NCI-H1436 (cell line): ENCODE results near the gene COX8C.

ENCODE experiments used
- DNase-seq: peaks from one replicate; lab custom pipeline; 2025; lab: John Stamatoyannopoulos, UW

Gene COX8C

DNA sequence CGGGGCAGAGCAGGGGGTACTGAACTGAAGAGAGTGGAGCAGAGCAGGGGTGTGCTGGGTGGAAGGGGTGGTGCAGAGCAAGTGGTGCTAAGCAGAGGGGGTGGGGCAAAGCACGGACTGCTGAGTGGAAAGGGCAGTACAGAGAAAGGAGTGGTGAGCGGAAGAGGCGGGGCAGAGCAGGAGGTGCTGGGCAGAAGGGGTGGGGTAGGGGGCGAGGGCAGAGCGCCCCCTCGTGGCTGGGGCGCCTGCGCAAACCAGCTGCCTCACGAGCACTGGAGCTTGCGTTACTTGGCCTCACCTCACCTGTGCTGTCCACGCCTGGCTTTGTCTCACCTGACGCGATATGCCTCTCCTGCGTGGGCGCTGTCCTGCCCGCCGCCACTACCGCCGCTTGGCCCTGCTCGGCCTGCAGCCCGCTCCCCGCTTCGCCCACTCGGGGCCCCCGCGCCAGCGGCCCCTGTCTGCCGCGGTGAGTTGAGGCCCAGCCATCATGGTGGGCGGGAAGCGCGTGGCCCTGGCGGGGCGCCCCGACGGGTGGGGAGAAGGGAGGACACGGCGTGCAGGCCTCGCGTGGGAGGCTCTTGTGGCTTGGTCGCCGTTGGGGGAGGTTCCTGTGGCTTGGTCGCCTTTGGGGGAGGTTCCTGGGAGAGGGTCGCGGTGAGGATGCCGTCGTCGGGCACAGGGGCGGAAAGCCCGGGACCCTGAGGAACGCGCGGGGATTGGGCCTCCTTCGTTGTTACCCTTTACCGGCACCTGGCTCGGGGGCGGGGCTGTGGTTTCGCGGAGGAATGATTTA, at the start of gene COX8C:
TSS of gene COX8C (plus strand) at position 257 of the 796 bp plus-strand sequence. CDS start at position 344, 87 bp downstream.
- DNase-seq, result no peak

- DNase-seq, result no peak
These were observed 47.6 kb upstream of the COX8C start for GRCh38 chr14:93299416-93299815.

DNA sequence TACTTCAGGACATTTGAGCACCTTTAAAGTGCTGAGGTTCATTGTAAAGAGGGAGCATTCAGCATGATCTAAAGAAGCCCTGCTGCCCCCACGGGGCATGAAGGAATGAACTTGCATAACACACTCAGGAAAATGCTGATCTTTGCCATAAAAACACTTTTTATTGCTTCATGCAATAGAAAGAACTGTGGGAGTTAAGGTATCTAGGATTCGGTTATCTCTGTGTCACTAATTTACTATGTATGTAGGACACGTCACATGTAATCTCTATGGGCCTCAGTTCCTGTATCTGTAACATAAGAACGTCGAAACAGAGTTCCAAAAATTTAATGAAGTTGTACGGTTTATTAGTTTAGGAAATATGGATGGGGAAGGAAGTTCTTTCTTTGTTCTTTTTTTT, 47.1 kb upstream of the COX8C start:
- no peak for DNase-seq

GRCh38 chr14:93301821-93302447, 45.0 kb upstream of the COX8C start:
- no peak for DNase-seq

DNA sequence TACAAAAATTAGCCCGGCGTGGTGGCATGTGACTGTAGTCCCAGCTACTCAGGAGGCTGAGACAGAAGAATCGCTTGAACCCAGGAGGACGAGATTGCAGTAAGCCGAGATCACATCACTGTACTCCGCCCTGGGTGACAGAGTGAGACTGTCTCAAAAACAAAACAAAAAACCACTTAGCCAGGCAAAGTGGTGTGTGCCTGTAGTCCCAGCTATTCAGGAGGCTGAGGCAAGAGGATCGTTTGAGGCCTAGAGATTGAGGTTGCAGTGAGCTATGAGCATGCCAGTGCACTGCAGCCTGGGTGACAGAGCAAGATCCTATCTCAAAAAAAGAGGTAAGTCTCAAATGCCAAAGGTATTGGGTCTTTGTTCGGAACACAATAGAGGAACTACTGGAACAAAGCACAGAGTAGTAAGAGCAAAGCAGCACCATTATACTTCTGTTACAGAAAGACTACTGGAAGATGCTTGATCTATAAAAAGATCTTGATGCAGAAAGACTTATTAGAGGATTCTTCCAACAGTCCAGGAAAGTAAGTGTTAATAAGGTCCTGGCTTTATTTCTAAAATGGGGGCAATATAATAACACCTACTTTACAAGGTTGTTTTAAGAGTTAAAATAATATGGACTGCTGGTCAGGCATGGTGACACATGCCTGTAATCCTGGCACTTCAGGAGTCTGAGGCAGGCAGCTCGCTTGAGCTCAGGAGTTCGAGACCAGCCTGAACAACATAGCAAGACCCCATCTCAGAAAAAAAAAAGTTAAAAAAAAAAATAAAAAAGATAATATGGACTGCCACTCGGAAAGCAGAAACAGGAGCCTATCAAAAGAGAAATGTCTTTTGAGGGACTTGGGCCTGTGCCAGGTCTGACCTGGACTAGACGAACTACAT, 44.0 kb upstream of the COX8C start:
- no peak for DNase-seq

- DNase-seq, result no peak
These were observed 43.3 kb upstream of the COX8C start for GRCh38 chr14:93303659-93304058.

- DNase-seq, result no peak
These were observed 42.2 kb upstream of the COX8C start for GRCh38 chr14:93304771-93305170.

DNA sequence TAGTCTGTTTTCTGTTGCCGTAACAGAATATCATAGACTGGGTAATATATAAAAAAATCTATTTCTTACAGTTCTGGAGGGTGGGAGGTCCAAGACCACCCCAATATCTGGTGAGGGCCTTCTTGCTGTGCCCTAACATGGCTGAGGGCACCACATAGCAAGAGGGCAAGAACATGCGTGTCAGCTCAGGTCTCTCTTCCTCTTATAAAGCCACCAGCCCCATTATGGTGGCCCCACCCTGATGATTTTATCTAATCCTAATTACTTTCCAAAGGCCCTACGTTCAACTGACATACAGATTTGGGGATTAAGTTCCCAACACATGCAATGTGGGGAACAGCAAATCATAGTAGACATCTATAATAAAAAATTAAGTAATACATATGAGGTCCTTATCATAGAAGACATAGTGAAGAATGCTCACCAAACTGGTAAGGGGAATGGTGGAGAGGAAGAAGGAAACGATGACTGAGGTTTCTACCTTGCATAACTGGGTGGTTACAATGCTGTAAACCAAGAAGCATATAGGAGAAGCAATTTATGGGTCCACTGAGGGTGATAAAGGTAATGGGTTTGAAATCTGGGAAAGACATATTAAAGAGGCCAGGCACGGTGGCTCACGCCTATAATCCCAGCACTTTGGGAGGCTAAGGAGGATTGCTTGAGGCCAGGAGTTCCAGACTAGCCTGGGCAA, 41.1 kb upstream of the COX8C start:
- no peak for DNase-seq

DNA sequence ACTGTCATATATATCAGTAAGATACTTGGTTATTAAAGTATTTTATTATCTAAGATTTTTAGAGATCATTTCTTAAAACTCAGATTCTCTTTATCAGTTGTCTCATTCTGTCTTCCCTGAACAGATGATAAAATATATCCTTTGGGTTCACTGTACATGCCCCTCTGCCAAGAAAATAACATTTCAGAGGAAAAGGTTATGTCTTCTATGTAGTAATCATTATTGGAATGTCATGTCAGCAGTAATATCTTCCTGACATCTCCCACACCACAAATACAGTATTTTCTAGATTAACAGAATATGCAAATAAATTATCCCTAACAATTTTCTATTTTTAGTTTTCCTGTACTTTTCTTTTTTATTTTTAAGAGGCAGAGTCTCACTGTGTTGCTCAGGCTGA, 40.2 kb upstream of the COX8C start:
- DNase-seq, result no peak

GRCh38 chr14:93308686-93309345, 38.2 kb upstream of the COX8C start:
- DNase-seq, result no peak

DNA sequence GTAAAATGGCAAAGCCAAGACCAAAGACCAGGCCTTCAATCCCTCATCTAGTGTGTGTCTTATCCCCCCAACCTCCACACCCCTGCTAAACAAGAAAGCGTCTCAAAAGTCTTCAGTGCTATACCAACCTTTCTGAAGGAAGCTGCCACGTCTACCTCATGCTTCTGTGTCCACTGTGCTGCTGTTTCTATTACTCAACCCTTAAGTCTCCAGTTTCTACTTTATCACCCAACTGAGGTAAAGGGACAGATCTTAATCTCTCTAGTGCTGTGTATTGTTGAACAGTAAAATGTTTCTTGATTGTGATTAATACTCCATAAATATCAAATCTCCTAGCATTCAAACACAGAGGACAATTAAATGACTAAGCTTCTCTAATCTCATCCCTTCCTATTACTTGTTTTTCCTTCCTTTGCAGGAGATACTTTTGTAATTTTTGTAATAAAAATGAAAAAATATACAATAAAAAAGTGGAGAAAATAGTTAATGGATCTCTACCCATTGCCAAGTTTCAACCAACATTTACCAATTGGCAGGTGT, 37.5 kb upstream of the COX8C start:
- DNase-seq, result no peak

- DNase-seq, result no peak
These were observed 35.9 kb upstream of the COX8C start for GRCh38 chr14:93311082-93311481.

DNA sequence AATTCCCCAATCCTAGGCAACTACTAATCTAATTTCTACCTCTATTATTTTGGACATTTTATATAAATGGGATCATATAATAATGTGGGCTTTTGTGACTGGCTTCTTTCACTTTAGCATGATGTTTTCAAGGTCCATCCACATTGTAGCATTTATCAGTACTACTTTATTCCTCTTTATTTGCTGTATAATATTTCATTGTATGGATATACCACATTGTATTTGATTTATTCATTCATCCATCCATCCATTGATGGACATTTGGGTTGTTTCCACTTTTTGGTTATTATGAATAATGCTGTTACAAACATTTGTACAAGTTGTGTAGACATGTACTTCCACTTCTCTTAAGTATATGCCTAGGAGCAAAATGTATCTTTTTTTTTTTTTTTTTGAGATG, 31.4 kb upstream of the COX8C start:
- DNase-seq, result no peak

DNA sequence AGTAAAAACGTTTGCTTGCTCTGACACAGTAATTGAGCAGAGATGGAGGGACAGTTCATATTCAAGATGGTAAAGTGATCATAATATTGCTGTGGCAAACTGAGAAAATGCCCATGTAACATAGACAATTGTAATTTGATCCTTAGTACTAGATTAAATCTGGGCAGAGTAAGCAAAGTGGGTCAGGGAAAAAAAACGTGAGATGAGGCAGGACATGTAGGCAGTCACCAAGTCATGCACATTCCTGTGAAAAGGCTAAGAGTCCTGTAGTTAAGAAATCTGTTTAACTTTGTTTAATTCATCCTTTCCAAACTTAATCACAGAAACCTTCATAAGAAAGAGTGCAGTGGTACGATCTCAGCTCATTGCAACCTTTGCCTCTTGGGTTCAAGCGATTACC, 30.3 kb upstream of the COX8C start:
- DNase-seq, result no peak

GRCh38 chr14:93317210-93317874, 29.6 kb upstream of the COX8C start:
- DNase-seq, result no peak

GRCh38 chr14:93317875-93318807, 28.8 kb upstream of the COX8C start:
- no peak for DNase-seq

DNA sequence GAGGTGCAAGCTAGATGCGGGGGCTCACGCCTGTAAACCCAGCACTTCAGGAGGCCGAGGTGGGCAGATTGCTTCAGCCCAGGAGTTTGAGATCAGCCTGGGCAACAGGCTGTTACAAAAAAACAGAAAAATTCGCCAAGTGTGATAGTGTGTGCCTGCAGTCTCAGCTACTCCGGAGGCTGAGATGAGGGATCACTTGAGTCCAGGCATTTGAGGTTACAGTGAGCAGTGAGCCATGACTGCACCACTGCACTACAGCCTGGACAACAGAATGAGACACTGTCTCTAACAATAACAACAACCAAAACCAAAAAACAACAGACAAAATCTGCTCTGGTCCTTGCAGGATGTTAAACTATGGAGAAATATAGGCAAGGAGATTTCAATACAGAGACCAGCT, 28.1 kb upstream of the COX8C start:
- no peak for DNase-seq

GRCh38 chr14:93319494-93319893, 27.5 kb upstream of the COX8C start:
- DNase-seq, result no peak

- no peak for DNase-seq
These were observed 27.0 kb upstream of the COX8C start for GRCh38 chr14:93319958-93320357.

DNA sequence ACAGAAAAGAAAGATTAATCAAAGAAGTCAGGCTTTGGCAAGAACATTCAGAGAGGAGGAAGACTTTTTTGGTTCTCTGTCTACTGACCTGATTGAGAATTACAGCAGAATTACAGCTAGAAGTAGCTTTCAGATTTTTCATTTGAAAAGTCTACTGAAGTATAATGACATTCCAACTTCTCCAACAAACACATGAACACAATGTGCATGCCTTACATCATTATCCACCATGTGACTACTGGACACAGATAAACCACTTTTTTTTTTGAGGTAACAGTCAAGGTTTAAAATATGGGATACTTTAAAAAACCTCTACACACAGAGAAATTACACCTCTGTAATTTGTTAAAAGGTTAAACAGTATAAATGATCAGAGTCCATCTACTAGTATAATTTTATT, 26.5 kb upstream of the COX8C start:
- no peak for DNase-seq
